Fibroblast of the aortic adventitia (primary cell): ENCODE measurements around the gene EIF2A. TPM values are rescaled to one million over a fixed set of nuclear protein-coding genes. Genes with fewer than 3 reads are reported as not detected.

Experiments used
- DNase-seq: peaks from one replicate; pipeline ENCODE4 v3.0.0-alpha.2; 2010; ENCODE audit warnings: low read depth
- H3K4me3 ChIP-seq: 2 replicates; pipeline ENCODE4 v1.5.1; 2011; ENCODE audit warnings: low read depth, mild to moderate bottlenecking, control low read depth, low read length, moderate library complexity
- total RNA-seq: library from RNA; depleted of rRNA; stranded (reverse); fragments of >200 nt; gene quantifications from 2 replicates; pipeline ENCODE4 v1.2.3, GENCODE V29; 2012; ENCODE audit warnings: low replicate concordance
- TF ChIP-seq, protein P1 (sequence below): IDR thresholded peaks from 2 replicates; pipeline ENCODE4 v1.5.1; 2011; ENCODE audit warnings: mild to moderate bottlenecking, low read length, control low read depth, inconsistent platforms; ENCODE audit not compliant: insufficient read depth

The EIF2A gene
- total RNA-seq, 1 donor = 166 TPM

DNA sequence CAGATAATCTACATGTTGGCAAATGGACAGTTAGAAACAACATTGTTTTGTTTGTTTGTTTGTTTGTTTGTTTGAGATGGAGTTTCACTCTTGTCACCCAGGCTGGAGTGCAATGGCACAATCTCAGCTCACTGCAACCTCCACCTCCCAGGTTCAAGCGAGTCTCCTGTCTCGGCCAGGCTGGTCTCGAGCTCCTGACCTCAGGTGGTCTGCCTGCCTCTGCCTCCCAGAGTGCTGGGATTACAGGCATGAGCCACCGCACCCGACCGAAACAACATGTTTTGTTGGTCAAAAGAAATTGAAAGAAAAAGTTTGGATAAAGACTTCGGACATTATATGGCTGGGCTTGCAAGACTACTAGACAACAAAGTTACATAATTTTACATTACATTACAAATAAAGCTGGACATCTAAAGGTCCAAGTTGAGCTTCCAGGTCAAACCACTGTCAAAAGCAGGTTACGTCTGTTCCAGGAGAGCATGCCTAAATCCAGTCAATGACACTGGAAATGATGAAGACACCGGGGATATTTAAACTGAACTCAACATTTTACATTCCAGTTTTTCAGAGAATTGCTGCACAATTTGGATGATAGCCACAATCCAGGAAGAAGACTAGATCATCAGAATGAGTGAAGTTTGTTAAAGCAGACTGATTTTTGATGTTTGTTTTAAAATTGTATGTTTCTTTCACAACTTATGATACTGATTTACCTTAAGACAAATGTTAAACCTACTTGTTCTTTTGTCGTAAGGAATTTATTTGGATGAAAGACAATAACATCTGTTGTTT is 18.9 kb upstream of the EIF2A start:
- no peak for DNase-seq
- TF ChIP-seq, protein P1, sequence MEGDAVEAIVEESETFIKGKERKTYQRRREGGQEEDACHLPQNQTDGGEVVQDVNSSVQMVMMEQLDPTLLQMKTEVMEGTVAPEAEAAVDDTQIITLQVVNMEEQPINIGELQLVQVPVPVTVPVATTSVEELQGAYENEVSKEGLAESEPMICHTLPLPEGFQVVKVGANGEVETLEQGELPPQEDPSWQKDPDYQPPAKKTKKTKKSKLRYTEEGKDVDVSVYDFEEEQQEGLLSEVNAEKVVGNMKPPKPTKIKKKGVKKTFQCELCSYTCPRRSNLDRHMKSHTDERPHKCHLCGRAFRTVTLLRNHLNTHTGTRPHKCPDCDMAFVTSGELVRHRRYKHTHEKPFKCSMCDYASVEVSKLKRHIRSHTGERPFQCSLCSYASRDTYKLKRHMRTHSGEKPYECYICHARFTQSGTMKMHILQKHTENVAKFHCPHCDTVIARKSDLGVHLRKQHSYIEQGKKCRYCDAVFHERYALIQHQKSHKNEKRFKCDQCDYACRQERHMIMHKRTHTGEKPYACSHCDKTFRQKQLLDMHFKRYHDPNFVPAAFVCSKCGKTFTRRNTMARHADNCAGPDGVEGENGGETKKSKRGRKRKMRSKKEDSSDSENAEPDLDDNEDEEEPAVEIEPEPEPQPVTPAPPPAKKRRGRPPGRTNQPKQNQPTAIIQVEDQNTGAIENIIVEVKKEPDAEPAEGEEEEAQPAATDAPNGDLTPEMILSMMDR = no peak
- H3K4me3 ChIP-seq = no peak overlapping the region

DNA sequence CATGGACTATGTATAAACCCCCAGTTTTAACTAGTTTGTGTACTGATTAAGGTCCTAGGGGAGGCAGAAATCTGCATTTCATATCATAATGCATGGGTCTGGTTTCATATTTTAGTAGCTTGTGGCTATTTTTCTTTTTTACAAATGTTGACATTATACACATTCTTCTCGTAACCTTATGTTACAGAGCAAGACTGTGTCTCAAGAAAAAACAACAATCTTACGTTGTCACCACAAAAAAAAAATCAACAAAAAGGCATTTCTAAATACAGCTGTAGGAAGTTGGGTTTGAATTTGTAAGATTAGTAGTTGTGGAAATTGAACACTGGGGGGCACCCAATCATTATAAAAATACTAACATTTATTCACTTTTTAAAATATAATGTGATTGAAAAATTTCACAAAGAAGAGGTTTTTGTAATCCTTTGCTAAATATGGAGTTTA is 18.2 kb upstream of the EIF2A start:
- H3K4me3 ChIP-seq = no peak overlapping the region
- DNase-seq = peak; percentile 58
- TF ChIP-seq, protein P1 = peak; percentile 42

DNA sequence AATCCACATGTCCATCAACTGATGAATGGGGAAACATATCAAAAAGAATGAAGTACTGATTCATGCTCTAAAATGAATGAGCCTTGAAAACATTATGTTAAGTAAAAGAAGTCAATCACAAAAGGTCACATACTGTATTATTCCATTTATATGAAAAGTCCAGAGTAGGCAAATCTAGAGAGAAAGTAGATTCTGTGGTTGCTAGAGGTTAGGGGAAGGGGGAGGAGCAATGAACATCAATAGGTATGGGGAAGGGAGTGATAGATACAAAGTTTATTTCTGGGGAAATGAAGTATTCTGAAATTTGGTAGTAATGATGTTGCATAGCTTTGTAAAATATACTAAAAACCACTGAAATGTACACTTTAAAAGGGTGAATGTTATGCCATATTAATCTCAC is 14.8 kb upstream of the EIF2A start:
- no peak for DNase-seq
- TF ChIP-seq, protein P1 = no peak
- no peak overlapping the region for H3K4me3 ChIP-seq

DNA sequence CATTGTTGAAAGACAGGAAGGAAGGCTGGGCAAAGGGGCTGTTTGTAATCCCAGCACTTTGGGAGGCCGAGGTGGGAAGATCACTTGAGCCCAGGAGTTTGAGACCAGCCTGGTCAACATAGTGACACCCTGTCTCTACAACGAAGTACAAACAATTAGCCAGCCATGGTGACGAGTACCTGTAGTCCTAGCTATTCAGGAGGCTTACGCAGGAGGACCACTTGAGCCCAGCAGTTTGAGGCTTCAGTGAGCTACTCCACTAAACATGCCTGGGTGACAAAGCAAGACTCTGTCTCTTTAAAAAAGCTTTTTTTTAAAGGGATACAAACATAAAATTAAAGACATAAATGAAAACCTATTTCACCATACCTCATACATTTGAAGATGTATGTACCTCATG is 11.4 kb upstream of the EIF2A start:
- H3K4me3 ChIP-seq = no peak overlapping the region
- TF ChIP-seq, protein P1 = no peak
- no peak for DNase-seq

DNA sequence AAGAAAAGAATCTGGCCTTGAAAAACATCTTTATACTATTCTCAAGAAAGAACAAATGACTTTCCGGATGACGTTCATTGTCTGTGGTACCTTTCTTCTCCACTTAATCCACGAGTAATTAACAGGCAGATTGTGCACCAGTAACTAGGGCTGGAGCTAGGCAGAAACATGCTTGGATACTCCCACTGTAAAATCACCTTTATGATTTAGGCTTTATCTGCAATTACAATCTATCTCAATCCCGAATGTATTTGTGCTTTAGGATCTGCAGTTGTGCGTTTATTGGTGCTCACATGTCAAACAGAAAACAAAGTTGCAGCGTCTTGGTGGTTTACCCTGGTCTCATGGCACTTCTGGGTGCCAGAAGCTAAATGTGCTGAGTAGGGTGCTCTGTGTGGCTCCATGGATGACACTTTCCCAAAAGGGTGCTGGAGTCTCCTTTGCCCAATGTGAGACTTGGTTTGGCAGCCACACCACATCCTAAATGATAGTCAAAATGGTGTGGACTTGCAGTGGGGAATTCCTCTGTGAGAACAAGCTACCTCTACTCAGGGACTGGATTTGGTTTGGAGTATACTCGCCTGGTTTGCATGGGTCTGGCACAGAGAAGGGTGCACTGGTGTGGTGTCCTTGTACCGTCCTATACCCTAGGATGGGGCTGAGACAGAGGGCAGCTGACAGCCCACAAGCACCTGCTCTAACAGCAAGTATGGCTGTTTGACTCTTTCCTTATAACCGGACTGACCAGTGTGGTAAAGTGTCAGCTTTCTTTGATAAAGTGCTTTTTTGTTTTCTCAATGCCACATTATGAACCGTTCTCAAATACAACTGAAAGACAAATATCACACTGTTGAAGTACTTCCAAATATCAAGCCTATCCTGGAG is 8.0 kb upstream of the EIF2A start:
- TF ChIP-seq, protein P1 = no peak
- no peak for DNase-seq
- no peak overlapping the region for H3K4me3 ChIP-seq

DNA sequence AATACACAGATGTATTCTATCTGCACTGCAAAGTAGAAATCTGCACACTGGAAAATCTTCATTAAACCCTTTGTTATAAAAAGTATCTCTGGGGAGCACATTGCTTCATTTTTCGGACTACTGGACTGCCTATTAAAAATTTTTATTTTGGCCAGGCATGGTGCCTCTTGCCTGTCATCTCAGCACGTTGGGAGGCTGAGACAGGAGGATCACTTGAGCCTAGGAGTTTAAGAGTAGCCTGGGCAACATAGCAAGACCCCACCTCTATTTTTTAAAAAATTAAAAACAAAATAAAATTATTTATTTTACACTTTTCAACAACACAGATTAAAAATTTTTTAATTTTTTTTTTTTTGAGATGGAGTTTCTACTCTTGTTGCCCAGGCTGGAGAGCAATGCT is 6.3 kb upstream of the EIF2A start:
- H3K4me3 ChIP-seq = no peak overlapping the region
- DNase-seq = no peak
- TF ChIP-seq, protein P1 = no peak
